ENCODE results near the gene CEP128.

CEP128 gene

GRCh38 chr14:80679273-80679672 is 262.3 kb downstream of the CEP128 start:
- no peak overlapping the region for H3K4me3 ChIP-seq (ENCODE audit: low read depth, low read length)
- no peak for TF ChIP-seq CTCF (IDR thresholded peaks at IDR 0.05; ENCODE audit: low read depth, low read length, missing control alignments)
- DNase-seq (ENCODE audit: low read depth): no peak

GRCh38 chr14:80678436-80678835 is 263.1 kb downstream of the CEP128 start:
- DNase-seq (ENCODE audit: low read depth): no peak
- TF ChIP-seq CTCF (IDR thresholded peaks at IDR 0.05; ENCODE audit: low read depth, low read length, missing control alignments): no peak
- H3K4me3 ChIP-seq (ENCODE audit: low read depth, low read length): no peak overlapping the region

GRCh38 chr14:80669426-80669825 is 272.1 kb downstream of the CEP128 start:
- H3K4me3 ChIP-seq (ENCODE audit: low read depth, low read length): no peak overlapping the region
- DNase-seq (ENCODE audit: low read depth): no peak
- no peak for TF ChIP-seq CTCF (IDR thresholded peaks at IDR 0.05; ENCODE audit: low read depth, low read length, missing control alignments)

GRCh38 chr14:80664576-80664975 is 277.0 kb downstream of the CEP128 start:
- H3K4me3 ChIP-seq (ENCODE audit: low read depth, low read length): no peak overlapping the region

GRCh38 chr14:80663541-80663940 is 278.0 kb downstream of the CEP128 start:
- no peak for TF ChIP-seq CTCF (IDR thresholded peaks at IDR 0.05; ENCODE audit: low read depth, low read length, missing control alignments)
- no peak for DNase-seq (ENCODE audit: low read depth)
- no peak overlapping the region for H3K4me3 ChIP-seq (ENCODE audit: low read depth, low read length)

More at GRCh38 chr14:80664576-80664975, 277.0 kb downstream of the CEP128 start:
- no peak for TF ChIP-seq CTCF (IDR thresholded peaks at IDR 0.05; ENCODE audit: low read depth, low read length, missing control alignments)
- DNase-seq (ENCODE audit: low read depth): no peak

GRCh38 chr14:80659783-80660182 is 281.8 kb downstream of the CEP128 start:
- no peak for TF ChIP-seq CTCF (IDR thresholded peaks at IDR 0.05; ENCODE audit: low read depth, low read length, missing control alignments)
- DNase-seq (ENCODE audit: low read depth): no peak
- no peak overlapping the region for H3K4me3 ChIP-seq (ENCODE audit: low read depth, low read length)

GRCh38 chr14:80658733-80659132 is 282.8 kb downstream of the CEP128 start:
- H3K4me3 ChIP-seq (ENCODE audit: low read depth, low read length): no peak overlapping the region
- no peak for TF ChIP-seq CTCF (IDR thresholded peaks at IDR 0.05; ENCODE audit: low read depth, low read length, missing control alignments)
- DNase-seq (ENCODE audit: low read depth): no peak
